Mesenchymal stem cell (in vitro differentiated cells and primary cell): ENCODE measurements around the gene ADCK1.
A peak's percentile ranks its signal among the peaks of the same experiment; 100 is the strongest.

Experiments
- DNase-seq: peaks from one replicate; pipeline ENCODE4 v3.0.0-alpha.2; 2013
- H2AFZ ChIP-seq: one replicate; pipeline ENCODE4 v1.6.1; 2013; ENCODE audit warnings: low read depth, mild to moderate bottlenecking, control low read depth, inconsistent platforms, low read length, moderate library complexity
- H2AK5ac ChIP-seq: 2 replicates; pipeline ENCODE4 v1.6.1; 2013; ENCODE audit warnings: low read length, moderate library complexity, mild to moderate bottlenecking, inconsistent platforms; ENCODE audit not compliant: severe bottlenecking
- H2BK120ac ChIP-seq: one replicate; pipeline ENCODE4 v1.6.1; 2013; ENCODE audit warnings: low read depth, mild to moderate bottlenecking, inconsistent platforms, low read length, moderate library complexity
- H2BK12ac ChIP-seq, 2 experiments: one replicate each; pipeline ENCODE4 v1.6.1; 2013; ENCODE audit warnings: inconsistent platforms in 2 of 2, low read length in 2 of 2, mild to moderate bottlenecking in 2 of 2, moderate library complexity in 2 of 2, control low read depth in 1 of 2
- H2BK15ac ChIP-seq: one replicate; pipeline ENCODE4 v1.6.1; 2013; ENCODE audit warnings: mild to moderate bottlenecking, low read depth, inconsistent platforms; ENCODE audit not compliant: poor library complexity, severe bottlenecking
- H2BK5ac ChIP-seq: 2 replicates; pipeline ENCODE4 v1.6.1; 2013; ENCODE audit warnings: low read depth, mild to moderate bottlenecking, low read length, control low read depth, inconsistent platforms; ENCODE audit not compliant: poor library complexity, severe bottlenecking
- H3K14ac ChIP-seq, 2 experiments: one replicate each; pipeline ENCODE4 v1.6.1; 2013; ENCODE audit warnings: inconsistent platforms in 2 of 2, low read length in 2 of 2, control low read depth in 1 of 2, mild to moderate bottlenecking in 1 of 2, moderate library complexity in 1 of 2
- H3K18ac ChIP-seq, 2 experiments: one replicate each; pipeline ENCODE4 v1.6.1; 2013; ENCODE audit warnings: inconsistent platforms in 2 of 2, low read length in 2 of 2, control low read depth in 1 of 2, low read depth in 1 of 2, mild to moderate bottlenecking in 1 of 2
- H3K23ac ChIP-seq, 2 experiments: one replicate each; pipeline ENCODE4 v1.6.1; 2013; ENCODE audit warnings: inconsistent platforms in 2 of 2, low read length in 2 of 2, mild to moderate bottlenecking in 2 of 2, moderate library complexity in 2 of 2, control low read depth in 1 of 2
- H3K27ac ChIP-seq: 2 replicates; pipeline ENCODE4 v1.5.1; 2013; ENCODE audit warnings: mild to moderate bottlenecking, moderate library complexity, low read length, control low read depth, inconsistent platforms; ENCODE audit not compliant: poor library complexity, severe bottlenecking
- H3K27me3 ChIP-seq, 2 experiments: 2 replicates each; pipeline versions ENCODE4 v1.6.1 to v1.7.0; 2013; ENCODE audit warnings: low read length in 2 of 2, mild to moderate bottlenecking in 2 of 2, moderate library complexity in 2 of 2, control low read depth in 1 of 2, inconsistent platforms in 1 of 2; ENCODE audit not compliant: control insufficient read depth in 1 of 2, insufficient read depth in 1 of 2
- H3K36me3 ChIP-seq, 2 experiments: 2 replicates each; pipeline versions ENCODE4 v1.6.1 to v1.7.0; 2013; ENCODE audit warnings: low read length in 2 of 2, control low read depth in 1 of 2, inconsistent platforms in 1 of 2, low read depth in 1 of 2, mild to moderate bottlenecking in 1 of 2; ENCODE audit not compliant: insufficient read depth in 2 of 2, control insufficient read depth in 1 of 2
- H3K4ac ChIP-seq, 2 experiments: one replicate each; pipeline ENCODE4 v1.6.1; 2013; ENCODE audit warnings: inconsistent platforms in 2 of 2, low read length in 2 of 2, mild to moderate bottlenecking in 2 of 2, moderate library complexity in 2 of 2, control low read depth in 1 of 2, low read depth in 1 of 2
- H3K4me1 ChIP-seq: 2 replicates; pipeline ENCODE4 v1.6.1; 2013; ENCODE audit warnings: low read depth, low read length, control low read depth; ENCODE audit not compliant: control insufficient read depth, insufficient read depth
- H3K4me2 ChIP-seq: 2 replicates; pipeline ENCODE4 v1.6.1; 2013; ENCODE audit warnings: low read length, mild to moderate bottlenecking, inconsistent platforms; ENCODE audit not compliant: poor library complexity, severe bottlenecking
- H3K4me3 ChIP-seq, 2 experiments: 2 replicates each; pipeline versions ENCODE4 v1.5.1 to v1.7.0; 2013; ENCODE audit warnings: low read length in 2 of 2, mild to moderate bottlenecking in 2 of 2, control low read depth in 1 of 2, low read depth in 1 of 2; ENCODE audit not compliant: insufficient read depth in 1 of 2
- H3K79me1 ChIP-seq: replicated peaks from 2 replicates; pipeline ENCODE4 v1.6.1; 2013; ENCODE audit warnings: mild to moderate bottlenecking, control low read depth, low read length, inconsistent platforms; ENCODE audit not compliant: poor library complexity, severe bottlenecking
- H3K9ac ChIP-seq: 2 replicates; pipeline ENCODE4 v1.7.0; 2013; ENCODE audit warnings: mild to moderate bottlenecking, low read length, moderate library complexity
- H3K9me3 ChIP-seq: 2 replicates; pipeline ENCODE4 v1.7.0; 2013; ENCODE audit warnings: mild to moderate bottlenecking, low read length; ENCODE audit not compliant: control insufficient read depth
- H4K8ac ChIP-seq: one replicate; pipeline ENCODE4 v1.6.1; 2013; ENCODE audit warnings: inconsistent platforms, mild to moderate bottlenecking, low read length, moderate library complexity
- H4K91ac ChIP-seq: one replicate; pipeline ENCODE4 v1.6.1; 2013; ENCODE audit warnings: mild to moderate bottlenecking, low read length, inconsistent platforms
- WGBS: methylation state at CpG from one replicate; pipeline ENCODE4 v1.1.7; 2013; ENCODE audit warnings: mixed read lengths; 5-methylcytosine and 5-hydroxymethylcytosine counted together

The ADCK1 gene

GRCh38 chr14:77822307-77822706 lies 22.4 kb downstream of the ADCK1 start:
- no peak overlapping the region for H2AK5ac ChIP-seq
- no peak overlapping the region for H2BK15ac ChIP-seq
- H2BK12ac ChIP-seq, result no peak overlapping the region
- H3K27me3 ChIP-seq, result no peaks in the 10 kb centered on the region
- WGBS, result 94% methylated on average over 5 of the region's 5 CpGs
- H4K91ac ChIP-seq, result peak overlapping the region; percentile 3
- no peak overlapping the region for H3K4me3 ChIP-seq
- H3K4ac ChIP-seq, result no peak overlapping the region
- H3K79me1 ChIP-seq, result peaks cover 3% of the 10 kb centered on the region
- H2BK5ac ChIP-seq, result no peak overlapping the region
- peaks cover 14 to 31% of the 10 kb centered on the region in 2 experiments for H3K36me3 ChIP-seq
- no peak overlapping the region for H2BK120ac ChIP-seq
- H3K4me2 ChIP-seq, result no peak overlapping the region
- no peak overlapping the region for H4K8ac ChIP-seq
- no peak overlapping the region for H3K14ac ChIP-seq
- no peak overlapping the region for H2AFZ ChIP-seq
- H3K23ac ChIP-seq, result no peak overlapping the region
- no peak overlapping the region for H3K27ac ChIP-seq
- H3K9ac ChIP-seq, result no peak overlapping the region
- no peak for DNase-seq
- no peaks in the 10 kb centered on the region for H3K9me3 ChIP-seq
- H3K4me1 ChIP-seq, result no peaks in the 10 kb centered on the region
- no peak overlapping the region for H3K18ac ChIP-seq

GRCh38 chr14:77822741-77823140 lies 22.8 kb downstream of the ADCK1 start:
- WGBS, result 94% methylated on average over 3 of the region's 3 CpGs
- H3K27ac ChIP-seq, result no peak overlapping the region
- H3K36me3 ChIP-seq, result peaks cover 14 to 31% of the 10 kb centered on the region in 2 experiments
- H2BK120ac ChIP-seq, result no peak overlapping the region
- H2BK12ac ChIP-seq, result no peak overlapping the region
- H2BK15ac ChIP-seq, result no peak overlapping the region
- no peaks in the 10 kb centered on the region for H3K27me3 ChIP-seq
- peak overlapping the region; percentile 3 for H4K91ac ChIP-seq
- H3K4me3 ChIP-seq, result no peak overlapping the region
- H3K4me2 ChIP-seq, result no peak overlapping the region
- H3K18ac ChIP-seq, result no peak overlapping the region
- no peak overlapping the region for H2AK5ac ChIP-seq
- H3K4ac ChIP-seq, result no peak overlapping the region
- H3K9me3 ChIP-seq, result no peaks in the 10 kb centered on the region
- H3K79me1 ChIP-seq, result peaks cover 3% of the 10 kb centered on the region
- H3K23ac ChIP-seq, result no peak overlapping the region
- no peak overlapping the region for H2AFZ ChIP-seq
- no peaks in the 10 kb centered on the region for H3K4me1 ChIP-seq
- H3K9ac ChIP-seq, result no peak overlapping the region
- no peak overlapping the region for H3K14ac ChIP-seq
- no peak overlapping the region for H4K8ac ChIP-seq
- H2BK5ac ChIP-seq, result no peak overlapping the region
- DNase-seq, result no peak

- no peak overlapping the region for H3K4ac ChIP-seq
- 93% methylated on average over 3 of the region's 3 CpGs for WGBS
- H3K27me3 ChIP-seq, result no peaks in the 10 kb centered on the region
Observed at GRCh38 chr14:77823378-77823777, 23.5 kb downstream of the ADCK1 start.

GRCh38 chr14:77825895-77826519 lies 26.1 kb downstream of the ADCK1 start:
- Histone ChIP-seq H3K27ac (no peak overlapping the region), H3K4me2 (no peak overlapping the region), H4K91ac (peak overlapping the region; percentile 48), H2BK5ac (no peak overlapping the region), H3K18ac (no peak overlapping the region), H3K4ac (no peak overlapping the region), H4K8ac (no peak overlapping the region), H2AFZ (no peak overlapping the region), H2BK15ac (no peak overlapping the region), H3K14ac (no peak overlapping the region), H2AK5ac (no peak overlapping the region), H3K23ac (peak overlapping the region in 1 of 2 experiments; percentile 19), H2BK12ac (no peak overlapping the region), H3K36me3 (peaks cover 14 to 24% of the 10 kb centered on the region in 2 experiments), H3K9me3 (no peaks in the 10 kb centered on the region), H2BK120ac (no peak overlapping the region), H3K27me3 (no peaks in the 10 kb centered on the region), H3K4me1 (no peaks in the 10 kb centered on the region), H3K9ac (no peak overlapping the region), H3K4me3 (no peak overlapping the region), H3K79me1 (peaks cover 3% of the 10 kb centered on the region)
- 91% methylated on average over 16 of the region's 16 CpGs for WGBS
- DNase-seq, result no peak

More at GRCh38 chr14:77823378-77823777, 23.5 kb downstream of the ADCK1 start:
- Histone ChIP-seq H3K79me1 (peaks cover 3% of the 10 kb centered on the region), H3K4me1 (no peaks in the 10 kb centered on the region), H2BK12ac (no peak overlapping the region), H3K9ac (no peak overlapping the region), H3K36me3 (peaks cover 14 to 31% of the 10 kb centered on the region in 2 experiments), H2AK5ac (no peak overlapping the region), H2BK120ac (no peak overlapping the region), H2BK5ac (no peak overlapping the region), H3K4me2 (no peak overlapping the region), H4K91ac (no peak overlapping the region), H3K4me3 (no peak overlapping the region), H3K27ac (no peak overlapping the region), H3K23ac (no peak overlapping the region), H4K8ac (no peak overlapping the region), H2BK15ac (no peak overlapping the region), H3K18ac (no peak overlapping the region), H3K9me3 (no peaks in the 10 kb centered on the region), H3K14ac (no peak overlapping the region), H2AFZ (no peak overlapping the region)
- DNase-seq, result no peak
